Activated naive CD8-positive, alpha-beta T cell treated with anti-CD3 and anti-CD28 coated beads, Interleukin-2, amount 10 ng/mL, durations not matched to agents 7 days and 5 days (primary cell): ENCODE data around the gene RNF151. TPM values are rescaled to one million over a fixed set of nuclear protein-coding genes. Genes with fewer than 3 reads are reported as not detected.

Experiments
- ATAC-seq: fragments of 150-1000 bp; cut with Tn5 transposase; one replicate; pipeline ENCODE4 v1.10.0; 2021; ENCODE audit warnings: low read depth, moderate library complexity
- POLR2A ChIA-PET: fragments of 350-600 bp; sonication (Branson Sonifier 250); formaldehyde crosslinking; loops from one replicate; lab custom pipeline; 2021; ENCODE audit warnings: antibody characterized with exemption; lab: Charles Lee
- DNase-seq: peaks from one replicate; pipeline ENCODE4 v3.0.0; 2021
- H3K27ac Mint-ChIP-seq: one replicate; pipeline ENCODE4 v1.8.0; 2022; ENCODE audit warnings: mild to moderate bottlenecking, mixed read lengths
- H3K27me3 Mint-ChIP-seq: one replicate; pipeline ENCODE4 v1.8.0; 2022; ENCODE audit warnings: mild to moderate bottlenecking, moderate library complexity, mixed read lengths
- H3K36me3 Mint-ChIP-seq: one replicate; pipeline ENCODE4 v1.8.0; 2021; ENCODE audit warnings: mild to moderate bottlenecking, mixed read lengths
- H3K4me1 Mint-ChIP-seq: one replicate; pipeline ENCODE4 v1.8.0; 2021; ENCODE audit warnings: mixed read lengths
- H3K4me3 Mint-ChIP-seq: one replicate; pipeline ENCODE4 v1.8.0; 2022; ENCODE audit warnings: mild to moderate bottlenecking, moderate library complexity, mixed read lengths
- H3K9me3 Mint-ChIP-seq: one replicate; pipeline ENCODE4 v1.8.0; 2021; ENCODE audit warnings: mixed read lengths
- total RNA-seq, 2 experiments: library from RNA; stranded (reverse); gene quantifications; one replicate each; pipeline ENCODE4 v1.2.3, GENCODE V29; 2021

Gene RNF151
- total RNA-seq, 2 experiments from 2014 or later: not detected

- no peak for ATAC-seq
- no peak overlapping the region for H3K4me3 Mint-ChIP-seq
Measured at GRCh38 chr16:1990101-1990350, 23.4 kb downstream of the RNF151 start.

GRCh38 chr16:1990351-1991134 is 23.9 kb downstream of the RNF151 start:
- DNase-seq (peak; percentile 65), ATAC-seq (no peak)
- H3K27me3 Mint-ChIP-seq: peaks cover 13% of the 10 kb centered on the region
- no peaks in the 10 kb centered on the region for H3K9me3 Mint-ChIP-seq
- H3K27ac Mint-ChIP-seq: peak overlapping the region; percentile 67
- peaks cover 5% of the 10 kb centered on the region for H3K36me3 Mint-ChIP-seq
- POLR2A ChIA-PET: interaction anchor here (0.6 to 5.7 kb wide), 9 partner anchors 10 to 218 kb away, joined by 3 to 36 read pairs (median 4); partner anchors contain the start of genes EME2, MRPS34, RPS2 and TBL3
- H3K4me3 Mint-ChIP-seq: peak overlapping the region; percentile 75
- H3K4me1 Mint-ChIP-seq: peaks cover 18% of the 10 kb centered on the region

More at GRCh38 chr16:1990101-1990350, 23.4 kb downstream of the RNF151 start:
- no peak for DNase-seq
- peaks cover 21% of the 10 kb centered on the region for H3K4me1 Mint-ChIP-seq
- H3K27me3 Mint-ChIP-seq: peaks cover 13% of the 10 kb centered on the region
- no peaks in the 10 kb centered on the region for H3K9me3 Mint-ChIP-seq
- H3K36me3 Mint-ChIP-seq: peaks cover under 1% of the 10 kb centered on the region
- POLR2A ChIA-PET: interaction anchor here (1.2 to 5.7 kb wide), 5 partner anchors 14 to 28 kb away, joined by 3 to 36 read pairs (median 8); partner anchors contain the start of genes RPS2 and TBL3
- H3K27ac Mint-ChIP-seq: no peak overlapping the region

GRCh38 chr16:1991135-1991551 is 24.5 kb downstream of the RNF151 start:
- peak; percentile 63 for DNase-seq
- H3K27ac Mint-ChIP-seq: peak overlapping the region; percentile 69
- ATAC-seq: peak; percentile 50
- POLR2A ChIA-PET: interaction anchor here (0.6 to 5.7 kb wide), 9 partner anchors 11 to 219 kb away, joined by 3 to 36 read pairs (median 4); partner anchors contain the start of genes EME2, MRPS34, RPS2 and TBL3
- H3K9me3 Mint-ChIP-seq: no peaks in the 10 kb centered on the region
- peaks cover 5% of the 10 kb centered on the region for H3K36me3 Mint-ChIP-seq
- peaks cover 19% of the 10 kb centered on the region for H3K4me1 Mint-ChIP-seq
- peaks cover 13% of the 10 kb centered on the region for H3K27me3 Mint-ChIP-seq
- H3K4me3 Mint-ChIP-seq: peak overlapping the region; percentile 75

GRCh38 chr16:1991588-1991947 is 24.9 kb downstream of the RNF151 start:
- POLR2A ChIA-PET: interaction anchor here (1.0 to 5.7 kb wide), 8 partner anchors 11 to 219 kb away, joined by 3 to 36 read pairs (median 7); partner anchors contain the start of genes EME2, MRPS34, RPS2 and TBL3
- ATAC-seq: no peak
- peaks cover 18% of the 10 kb centered on the region for H3K4me1 Mint-ChIP-seq
- H3K27ac Mint-ChIP-seq: peak overlapping the region; percentile 69
- peaks cover 13% of the 10 kb centered on the region for H3K27me3 Mint-ChIP-seq
- peaks cover 5% of the 10 kb centered on the region for H3K36me3 Mint-ChIP-seq
- DNase-seq: no peak
- H3K9me3 Mint-ChIP-seq: no peaks in the 10 kb centered on the region
- H3K4me3 Mint-ChIP-seq: peak overlapping the region; percentile 75

GRCh38 chr16:1991948-1992703 is 25.5 kb downstream of the RNF151 start:
- POLR2A ChIA-PET: interaction anchor here (1.0 to 5.7 kb wide), 6 partner anchors 12 to 220 kb away, joined by 3 to 36 read pairs (median 8); partner anchors contain the start of genes EME2, MRPS34, RPS2 and TBL3
- ATAC-seq (peak; percentile 76), DNase-seq (peak; percentile 96)
- no peaks in the 10 kb centered on the region for H3K9me3 Mint-ChIP-seq
- peaks cover 13% of the 10 kb centered on the region for H3K27me3 Mint-ChIP-seq
- H3K36me3 Mint-ChIP-seq: peaks cover 8% of the 10 kb centered on the region
- peak overlapping the region; percentile 75 for H3K4me3 Mint-ChIP-seq
- peaks cover 20% of the 10 kb centered on the region for H3K4me1 Mint-ChIP-seq
- H3K27ac Mint-ChIP-seq: no peak overlapping the region

- Mint-ChIP-seq H3K27me3 (peaks cover 13% of the 10 kb centered on the region), H3K4me1 (peaks cover 20% of the 10 kb centered on the region), H3K36me3 (peaks cover 8% of the 10 kb centered on the region), H3K4me3 (no peak overlapping the region), H3K27ac (no peak overlapping the region), H3K9me3 (no peaks in the 10 kb centered on the region)
- DNase-seq (no peak), ATAC-seq (no peak)
- POLR2A ChIA-PET: interaction anchor here (1.0 to 5.7 kb wide), 4 partner anchors 21 to 163 kb away, joined by 6 to 36 read pairs (median 11); partner anchors contain the start of genes RPS2, TBL3 and TRAF7
Measured at GRCh38 chr16:1992704-1993317, 26.2 kb downstream of the RNF151 start.

- DNase-seq: no peak
- peaks cover 18% of the 10 kb centered on the region for H3K4me1 Mint-ChIP-seq
- peak overlapping the region; percentile 71 for H3K27ac Mint-ChIP-seq
- ATAC-seq: no peak
- peaks cover 8% of the 10 kb centered on the region for H3K27me3 Mint-ChIP-seq
- H3K36me3 Mint-ChIP-seq: peaks cover 9% of the 10 kb centered on the region
- POLR2A ChIA-PET: interaction anchor here (1.9 kb wide), 1 partner anchor 22 kb away, joined by 7 read pairs; the partner anchor contains the start of gene TBL3
- no peak overlapping the region for H3K4me3 Mint-ChIP-seq
- no peaks in the 10 kb centered on the region for H3K9me3 Mint-ChIP-seq
Measured at GRCh38 chr16:1993731-1994131, 27.1 kb downstream of the RNF151 start.

- H3K9me3 Mint-ChIP-seq: no peaks in the 10 kb centered on the region
- H3K36me3 Mint-ChIP-seq: peaks cover 9% of the 10 kb centered on the region
- no peak overlapping the region for H3K27ac Mint-ChIP-seq
- H3K4me3 Mint-ChIP-seq: no peak overlapping the region
- DNase-seq (no peak), ATAC-seq (no peak)
- peaks cover 7% of the 10 kb centered on the region for H3K4me1 Mint-ChIP-seq
- H3K27me3 Mint-ChIP-seq: no peaks in the 10 kb centered on the region
- POLR2A ChIA-PET: interaction anchor here (0.8 to 1.5 kb wide), 3 partner anchors 11 to 158 kb away, joined by 3 to 4 read pairs (median 3); partner anchors contain the start of genes TBL3 and TRAF7
Measured at GRCh38 chr16:1997494-1998359, 31.1 kb downstream of the RNF151 start.

- Mint-ChIP-seq H3K4me3 (no peak overlapping the region), H3K27me3 (no peaks in the 10 kb centered on the region), H3K9me3 (no peaks in the 10 kb centered on the region), H3K36me3 (peaks cover 9% of the 10 kb centered on the region), H3K27ac (no peak overlapping the region), H3K4me1 (peaks cover 5% of the 10 kb centered on the region)
- ATAC-seq: no peak
- DNase-seq: no peak
- POLR2A ChIA-PET: interaction anchor here (1.1 kb wide), 1 partner anchor 157 kb away, joined by 3 read pairs; the partner anchor contains the start of gene TRAF7
Measured at GRCh38 chr16:1998360-1998835, 31.7 kb downstream of the RNF151 start.

GRCh38 chr16:1998852-1999801 is 32.5 kb downstream of the RNF151 start:
- Mint-ChIP-seq H3K9me3 (no peaks in the 10 kb centered on the region), H3K27ac (no peak overlapping the region), H3K27me3 (no peaks in the 10 kb centered on the region), H3K36me3 (peaks cover 9% of the 10 kb centered on the region), H3K4me1 (peaks cover 5% of the 10 kb centered on the region), H3K4me3 (no peak overlapping the region)
- ATAC-seq: no peak
- no peak for DNase-seq
- POLR2A ChIA-PET: interaction anchor here (1.1 kb wide), 1 partner anchor 156 kb away, joined by 3 read pairs; the partner anchor contains the start of gene TRAF7

GRCh38 chr16:1999866-2000514 is 33.3 kb downstream of the RNF151 start:
- Mint-ChIP-seq H3K27ac (no peak overlapping the region), H3K9me3 (no peaks in the 10 kb centered on the region), H3K4me1 (peaks cover 5% of the 10 kb centered on the region), H3K36me3 (peaks cover 9% of the 10 kb centered on the region), H3K4me3 (no peak overlapping the region), H3K27me3 (no peaks in the 10 kb centered on the region)
- POLR2A ChIA-PET: no interaction called here
- DNase-seq: no peak
- no peak for ATAC-seq
